GM18520 (cell line): ENCODE measurements around the gene FRAS1.
"Not testable (repeated sequence)": the region's sequence is repeated elsewhere in the genome, so short reads cannot be mapped to it uniquely, and the experiment has no call there.

ENCODE experiments used
- ATAC-seq: cut with Tn5 transposase; IDR thresholded peaks from one replicate; pipeline ENCODE4 v1.9.1; 2021; ENCODE audit not compliant: unreplicated experiment

The FRAS1 gene

DNA sequence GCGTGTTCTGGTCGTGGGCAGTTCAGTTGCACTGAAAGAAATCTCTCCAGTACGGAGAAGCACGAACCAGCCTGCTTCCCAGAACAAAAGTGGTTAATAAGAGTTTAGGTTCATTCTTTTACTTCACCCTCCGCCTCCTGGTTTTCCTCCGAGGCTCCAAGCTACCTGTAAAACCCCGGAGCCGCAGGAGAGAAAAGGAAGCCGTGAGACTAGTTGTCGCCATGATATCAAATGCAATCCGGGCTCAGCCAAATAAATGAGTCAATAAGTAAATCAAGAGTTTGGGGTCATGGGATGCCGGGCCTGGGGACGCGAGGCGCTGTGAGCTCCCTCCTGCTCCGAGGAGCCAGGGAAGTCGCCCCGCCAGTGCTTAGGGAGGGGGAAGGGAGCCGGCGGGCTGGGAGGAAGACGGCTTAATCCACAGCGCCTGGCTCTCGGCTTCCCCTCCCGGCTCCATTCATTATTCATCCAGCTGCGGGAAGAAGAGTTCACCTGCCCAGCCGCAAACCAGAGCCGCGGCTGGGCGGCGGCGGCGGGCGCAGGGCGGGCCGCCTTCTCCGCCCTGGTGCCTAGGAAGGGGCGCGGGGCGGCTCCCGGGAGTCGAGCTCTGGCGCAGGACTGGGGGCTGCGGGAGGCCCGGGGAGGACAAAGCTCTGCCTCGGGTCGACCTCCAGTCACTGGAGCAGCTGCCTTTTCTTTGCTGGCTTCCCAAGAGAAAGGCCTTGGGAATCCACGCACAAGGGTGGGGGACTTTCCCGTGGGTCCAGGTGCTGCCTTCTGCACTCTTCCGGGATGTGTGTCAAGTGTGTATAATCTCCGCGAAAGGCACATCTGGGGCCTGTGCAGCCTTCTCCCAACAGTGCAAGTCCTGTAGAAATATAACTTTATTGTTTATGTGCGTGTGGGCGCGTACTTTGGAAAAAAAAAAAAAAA is 1.7 kb downstream of the FRAS1 start:
- ATAC-seq, result no peak

DNA sequence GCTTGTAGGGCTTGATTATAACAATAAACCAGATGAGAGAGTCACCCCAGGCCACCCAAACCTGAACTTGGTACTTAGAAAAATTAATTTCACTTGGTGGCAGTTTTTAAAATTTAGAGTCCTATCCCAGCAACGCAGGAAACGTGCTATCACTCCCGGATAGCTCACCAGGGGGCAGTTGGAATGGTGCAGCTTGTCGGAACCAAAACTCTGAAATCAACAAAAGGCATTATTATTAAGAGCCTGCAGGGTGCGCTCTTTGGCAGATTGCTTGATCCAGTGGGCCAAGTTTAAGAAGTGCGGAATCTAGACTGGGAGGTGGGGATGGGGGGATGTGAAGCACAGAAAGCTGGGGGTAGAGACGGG is 2.4 kb downstream of the FRAS1 start:
- no peak for ATAC-seq

DNA sequence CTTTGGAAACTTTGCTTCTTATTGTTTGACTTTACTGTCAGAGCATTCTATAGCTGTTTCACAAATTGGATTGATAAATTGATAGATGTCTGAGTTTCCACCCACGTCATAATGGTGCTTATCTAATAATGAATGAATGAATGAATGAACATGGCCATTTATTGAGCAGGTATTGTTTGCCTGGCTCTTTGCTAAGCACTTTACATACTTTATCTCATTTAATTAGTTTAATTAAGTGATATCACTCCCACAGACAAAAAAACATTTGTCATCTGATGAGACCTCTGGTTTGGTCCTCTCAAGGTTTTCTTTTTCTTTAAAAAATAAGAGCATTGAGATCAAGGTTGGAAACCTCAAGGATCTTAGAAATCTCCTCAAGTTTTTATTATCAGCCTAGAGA is 2.8 kb downstream of the FRAS1 start:
- ATAC-seq, result no peak

DNA sequence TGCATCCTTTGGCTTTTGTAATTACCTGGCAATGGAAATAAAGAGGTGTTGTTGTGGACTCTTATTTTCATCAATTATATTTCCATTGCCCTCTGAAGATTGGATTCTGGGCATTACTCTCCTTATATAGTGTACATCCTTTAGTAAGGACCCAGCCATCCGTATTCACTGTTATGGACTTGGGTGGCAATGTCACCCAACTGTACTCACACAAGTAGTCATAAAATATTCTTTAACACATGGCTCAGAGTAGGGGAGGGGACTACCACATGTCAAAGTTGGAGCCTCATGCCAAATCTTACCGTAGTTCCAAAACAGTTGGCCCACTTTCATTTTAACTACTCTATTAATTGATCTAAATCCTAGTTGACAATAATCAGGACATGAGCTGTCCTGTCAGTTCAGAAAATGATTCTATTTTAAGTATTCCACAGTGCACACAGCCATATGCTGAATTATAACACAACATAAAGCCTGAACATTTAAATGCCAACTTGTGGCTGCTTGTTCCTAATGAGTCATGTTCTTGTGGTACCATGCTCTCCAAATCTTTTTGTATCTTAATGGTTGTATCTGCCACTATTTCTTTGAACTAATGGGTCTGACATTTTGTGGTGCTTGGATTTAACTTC is 4.9 kb downstream of the FRAS1 start:
- ATAC-seq, result no peak

DNA sequence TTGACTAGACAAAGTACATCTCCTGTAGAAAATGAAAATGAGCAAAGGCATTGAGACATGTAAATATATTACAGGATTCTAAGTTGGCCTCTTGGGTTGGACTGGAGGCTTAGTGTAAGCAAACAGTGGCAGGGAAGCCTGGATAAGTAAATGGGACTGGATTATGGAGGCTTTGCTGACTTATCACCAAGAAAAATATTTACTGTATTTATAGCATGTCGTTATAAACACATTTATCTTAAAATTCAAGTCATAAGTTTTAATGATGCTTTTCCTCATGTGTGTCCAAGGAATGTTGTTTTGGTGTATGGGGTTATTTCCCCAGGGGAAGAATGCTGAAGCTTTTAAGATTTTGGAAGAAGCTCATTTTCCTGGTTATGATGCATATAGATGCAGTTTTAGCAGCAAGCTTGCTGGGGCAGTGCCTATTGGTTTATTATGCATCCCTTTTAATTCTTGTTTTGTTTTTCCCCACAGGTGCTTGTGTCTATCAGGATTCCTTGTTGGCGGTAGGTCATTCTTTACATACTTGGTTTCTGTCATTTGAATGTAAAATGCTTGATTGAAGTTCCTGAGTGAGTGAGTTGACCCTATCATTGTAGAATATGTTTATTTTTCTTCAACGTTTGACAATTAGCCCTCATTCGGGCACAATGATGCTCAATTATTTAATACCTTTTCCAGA is 8.5 kb downstream of the FRAS1 start:
- no peak for ATAC-seq

DNA sequence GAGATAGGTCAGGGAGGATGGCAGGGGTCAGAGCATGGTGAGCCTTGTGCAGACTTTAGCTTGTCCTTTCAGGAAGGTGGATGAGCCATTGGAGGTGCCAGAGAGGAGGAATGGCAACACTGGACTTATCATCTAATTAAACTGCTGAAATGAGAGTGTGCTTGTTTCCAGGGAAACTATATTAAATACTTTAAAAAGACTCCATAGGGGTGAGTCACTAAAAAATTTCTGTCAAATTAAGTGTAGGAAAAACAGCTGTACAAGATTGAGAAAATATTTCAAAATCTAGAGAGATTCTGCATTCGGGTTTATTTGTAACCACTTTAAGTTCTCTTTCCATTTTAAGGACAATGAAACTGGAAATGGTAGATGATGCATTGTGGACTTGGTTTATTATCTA is 11.4 kb downstream of the FRAS1 start:
- ATAC-seq, result no peak

DNA sequence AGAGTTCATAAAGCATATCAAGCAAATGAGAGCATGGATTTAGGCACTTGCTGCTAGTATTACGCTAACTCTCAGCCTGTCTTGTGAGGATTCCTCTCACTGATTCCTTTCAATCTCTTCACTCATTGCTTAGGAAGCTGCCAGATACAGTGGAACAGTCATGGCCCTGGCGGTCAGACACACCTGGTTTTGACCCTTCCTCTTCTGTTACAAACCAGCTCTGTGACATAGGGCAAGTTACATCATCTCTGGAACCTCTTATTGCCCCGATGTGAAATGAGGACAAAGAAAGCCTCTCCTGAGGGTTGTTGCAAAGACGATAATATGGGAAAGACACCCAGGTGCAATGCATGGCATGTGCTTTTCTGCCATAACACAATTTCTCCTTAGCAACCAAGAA is 12.2 kb downstream of the FRAS1 start:
- ATAC-seq, result no peak

DNA sequence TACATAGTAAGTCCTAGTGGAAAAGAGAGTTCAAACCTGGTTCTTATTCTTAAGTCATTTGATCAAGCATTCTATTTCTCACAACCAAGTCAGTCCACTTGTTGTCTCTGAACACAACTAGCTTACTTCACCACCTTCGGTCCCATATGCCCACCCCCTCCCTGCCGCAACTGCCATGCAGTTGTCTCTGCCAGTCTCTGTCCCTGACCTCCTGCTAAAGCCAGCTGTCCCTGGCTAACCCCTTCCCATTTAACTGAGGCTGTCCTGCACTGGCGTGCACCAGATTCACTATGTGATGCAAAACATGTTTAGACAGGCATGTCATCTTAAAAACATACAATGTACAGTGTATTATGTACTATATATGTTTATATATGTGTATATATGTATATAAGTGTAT is 12.7 kb downstream of the FRAS1 start:
- no peak for ATAC-seq

DNA sequence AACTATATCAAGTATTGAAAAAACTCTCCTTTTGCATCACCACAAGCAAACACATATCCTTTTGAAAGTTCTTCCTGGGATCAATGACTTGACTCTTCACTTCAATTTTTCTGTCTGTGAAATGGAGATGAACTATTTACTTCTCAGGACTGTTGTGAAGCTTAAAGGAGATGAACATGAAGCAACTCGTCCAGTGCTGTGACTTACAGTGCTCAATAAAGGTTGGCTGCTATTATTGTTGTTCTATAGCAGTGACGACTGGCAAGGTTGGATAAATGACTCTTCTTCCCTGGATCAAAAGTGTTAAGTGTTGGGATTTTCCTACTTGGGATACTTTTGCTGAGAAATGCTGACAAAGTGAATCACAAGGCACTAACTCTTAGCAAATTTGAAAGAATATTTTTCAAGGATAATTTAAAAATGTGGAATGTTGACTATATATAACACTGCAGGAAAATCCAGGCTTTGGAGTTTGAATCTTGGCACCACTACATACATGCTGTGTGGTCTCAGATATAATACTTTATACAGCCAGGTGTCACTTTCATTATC is 13.7 kb downstream of the FRAS1 start:
- no peak for ATAC-seq

DNA sequence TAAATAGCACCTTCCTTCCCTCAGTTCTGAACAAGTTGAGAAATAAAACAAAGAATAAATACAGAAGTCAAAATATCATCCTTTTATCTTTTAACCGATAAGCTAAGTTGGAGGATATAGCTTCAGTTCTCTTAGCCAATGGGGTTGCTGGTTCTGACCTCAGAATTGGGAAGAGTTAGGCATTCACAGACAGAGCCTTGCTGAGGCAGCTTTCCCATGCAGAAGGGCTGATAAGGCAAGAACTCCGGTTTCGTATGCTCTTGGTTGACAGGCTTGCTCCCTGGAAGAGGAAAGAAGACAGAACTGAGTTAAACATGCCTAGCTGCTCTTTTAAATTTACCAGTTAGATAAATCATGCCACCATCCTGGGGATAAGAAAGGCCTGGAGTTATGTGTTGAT is 17.6 kb downstream of the FRAS1 start:
- ATAC-seq, result no peak

DNA sequence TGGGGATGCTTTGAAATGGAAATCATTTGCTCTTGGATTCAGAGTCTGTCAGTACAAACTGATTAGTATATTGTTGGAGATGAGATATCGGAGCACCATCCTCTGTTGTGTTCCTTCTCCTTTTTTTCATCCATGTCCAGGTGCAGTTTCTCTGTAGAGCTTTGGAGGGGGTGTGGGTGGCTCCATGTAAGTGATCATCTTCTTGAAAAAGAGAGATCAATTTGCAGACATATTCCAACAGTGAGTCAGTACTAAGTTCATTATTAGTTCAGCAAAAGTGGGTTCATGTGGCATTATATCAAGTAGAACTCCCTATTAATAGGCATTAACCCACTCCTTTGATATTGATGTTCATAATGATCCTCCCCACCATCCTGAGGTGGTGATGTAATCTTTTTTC is 18.9 kb downstream of the FRAS1 start:
- no peak for ATAC-seq

DNA sequence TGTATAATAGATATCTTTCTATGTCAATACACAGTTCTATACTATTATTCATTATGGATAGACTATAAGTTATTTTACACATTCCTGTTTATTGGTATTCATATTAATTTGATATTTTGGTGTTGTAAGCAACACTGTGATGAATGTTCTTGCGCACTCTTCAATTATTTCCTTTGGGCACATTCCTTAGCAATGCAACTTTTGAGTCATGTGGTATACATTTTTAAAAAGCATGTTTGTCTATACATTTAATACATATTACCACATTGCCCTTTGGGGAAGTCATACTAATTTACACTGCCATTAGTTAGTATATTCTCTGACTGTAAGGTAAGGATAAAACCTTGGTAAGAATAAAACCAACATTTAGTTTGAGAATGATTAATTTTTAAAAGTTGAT is 21.0 kb downstream of the FRAS1 start:
- no peak for ATAC-seq

DNA sequence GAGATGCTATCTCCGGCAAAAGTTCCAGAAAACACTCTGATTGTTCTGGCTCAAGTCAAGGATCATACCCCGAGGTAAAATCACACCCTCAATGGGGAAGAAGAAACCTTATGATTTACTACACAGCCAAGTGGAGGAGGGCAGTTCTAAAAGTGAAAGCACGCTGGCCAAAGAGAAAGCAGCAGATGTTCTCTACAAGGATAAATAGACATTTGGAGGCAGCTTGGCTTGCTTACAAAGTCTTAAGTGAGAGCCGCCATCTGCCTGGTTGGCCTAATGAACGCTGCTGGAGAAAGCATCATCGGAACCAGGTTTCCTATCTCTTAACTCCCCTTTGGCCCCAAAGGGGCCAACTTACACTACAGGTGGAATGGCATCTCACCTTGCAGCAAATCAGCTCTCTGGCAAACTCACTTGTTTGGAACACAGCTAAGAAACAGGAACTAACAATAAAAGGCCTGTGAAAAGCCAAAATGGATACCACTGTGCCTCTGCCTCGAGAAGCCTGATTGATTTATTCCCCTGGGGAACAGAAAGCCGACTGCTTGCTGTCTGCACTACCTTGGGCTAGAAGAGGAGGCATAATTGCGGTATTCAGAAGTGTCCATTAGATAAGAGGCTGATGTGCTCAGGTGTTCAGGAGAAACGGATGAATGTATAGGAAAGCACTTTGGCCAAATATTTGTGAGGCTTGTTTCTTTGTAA is 22.8 kb downstream of the FRAS1 start:
- ATAC-seq, result no peak

DNA sequence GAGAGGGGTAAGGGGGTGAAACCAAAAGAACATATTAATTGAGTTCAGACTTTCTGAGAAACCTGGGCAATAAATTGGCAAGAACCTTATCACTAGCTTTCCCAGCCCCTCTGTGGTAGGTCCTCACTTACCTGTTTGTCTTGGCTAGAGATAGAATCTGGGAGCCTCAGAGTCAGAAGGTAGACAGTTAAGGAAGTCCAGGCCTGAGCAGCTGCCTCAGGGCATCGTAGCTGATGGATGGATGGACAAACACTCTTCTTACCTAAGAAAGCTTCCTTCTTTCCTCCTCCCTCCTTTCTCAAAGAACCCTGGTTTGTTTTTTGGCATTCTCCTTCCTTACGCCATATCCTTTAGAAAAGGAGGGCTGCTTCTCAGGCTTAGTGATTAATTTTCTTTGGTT is 24.4 kb downstream of the FRAS1 start:
- no peak for ATAC-seq

DNA sequence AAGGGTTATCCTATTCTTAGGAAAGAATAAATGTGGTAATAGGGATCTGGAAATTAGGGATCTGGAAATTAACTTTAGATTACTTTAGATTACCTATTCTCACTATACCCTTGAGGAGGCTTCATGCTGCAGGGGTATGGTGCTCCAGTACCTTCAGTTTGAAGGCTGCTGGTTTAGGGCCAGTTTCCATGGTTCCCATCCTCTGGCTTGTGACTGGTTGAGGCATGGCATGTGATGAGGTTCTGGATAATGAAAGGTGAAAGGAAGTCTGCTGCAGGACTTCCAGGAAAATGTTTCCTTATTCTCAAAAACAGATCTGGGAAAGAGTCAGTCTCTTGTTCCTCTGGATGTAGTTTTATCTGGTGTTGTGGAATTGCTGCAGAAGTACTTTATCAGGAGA is 25.9 kb downstream of the FRAS1 start:
- ATAC-seq, result no peak

DNA sequence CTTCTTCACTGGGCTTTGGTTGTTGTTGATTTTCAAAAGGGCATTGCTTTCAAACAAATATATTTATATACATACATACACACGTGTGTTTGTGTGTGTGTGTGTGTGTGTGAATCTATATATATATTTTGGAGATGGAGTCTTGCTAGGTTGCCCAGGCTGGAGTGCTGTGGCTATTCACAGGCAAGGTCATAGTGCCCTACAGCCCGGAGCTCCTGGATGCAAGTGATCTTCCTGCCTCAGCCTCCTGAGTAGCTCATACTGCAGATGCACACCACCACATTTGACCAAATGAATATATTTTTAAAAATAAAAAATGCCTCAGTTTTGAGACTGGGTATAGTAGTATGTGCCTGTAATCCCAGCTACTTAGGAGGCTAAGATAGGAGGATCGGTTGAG is 34.4 kb downstream of the FRAS1 start:
- no peak for ATAC-seq

DNA sequence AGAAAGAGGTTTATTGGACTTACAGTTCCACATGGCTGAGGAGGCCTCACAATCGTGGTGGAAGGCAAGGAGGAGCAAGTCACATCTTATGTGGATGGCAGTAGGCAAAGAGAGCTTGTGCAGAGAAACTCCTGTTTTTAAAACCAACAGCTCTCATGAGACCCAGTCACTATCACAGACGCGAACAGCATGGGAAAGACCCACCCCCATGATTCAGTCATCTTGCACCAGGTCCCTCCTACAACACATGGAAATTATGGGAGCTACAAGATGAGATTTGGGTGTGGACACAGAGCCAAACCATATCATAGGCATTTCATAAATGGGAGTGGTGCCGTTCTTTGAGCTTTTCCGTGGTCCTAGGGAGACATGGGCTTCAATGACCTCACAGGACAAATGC is 35.2 kb downstream of the FRAS1 start:
- ATAC-seq, result not testable (repeated sequence)

DNA sequence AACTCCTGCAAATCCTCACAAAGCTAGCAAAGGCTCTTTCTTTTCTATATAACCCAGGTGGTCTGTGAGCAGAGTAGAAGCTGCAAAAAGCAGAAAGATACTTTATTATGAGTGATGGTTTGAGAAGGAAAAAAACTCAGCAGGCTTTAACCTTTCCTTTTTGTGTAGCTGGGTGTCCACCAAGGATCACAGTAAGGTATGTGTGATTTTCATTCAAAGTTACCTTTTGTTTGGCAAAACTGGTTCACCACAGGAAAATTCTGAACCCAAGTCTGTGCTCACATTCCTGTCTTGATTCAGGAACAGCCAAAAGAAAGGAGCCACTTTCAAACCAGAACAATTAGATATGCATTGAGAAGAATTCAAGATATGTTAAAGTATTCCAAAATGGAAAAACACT is 35.7 kb downstream of the FRAS1 start:
- no peak for ATAC-seq

DNA sequence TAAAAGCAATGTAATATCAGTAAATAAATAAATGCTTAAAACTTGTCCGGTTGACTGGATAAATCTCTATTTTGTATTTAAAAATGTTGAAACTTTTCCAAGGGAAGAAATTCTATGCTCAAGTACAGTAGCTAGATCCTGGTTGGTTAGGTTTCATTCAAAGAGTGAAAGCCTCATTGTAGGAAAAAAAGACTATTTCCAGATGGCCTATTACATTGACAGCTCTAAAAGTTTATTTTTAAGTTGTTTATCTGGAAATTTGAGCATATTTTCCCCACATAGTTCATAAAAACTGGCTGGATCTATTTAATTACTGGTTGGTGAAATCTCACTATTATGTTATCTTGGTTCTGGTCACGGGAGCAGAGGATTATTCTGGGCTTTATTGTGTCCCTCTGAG is 38.0 kb downstream of the FRAS1 start:
- no peak for ATAC-seq

DNA sequence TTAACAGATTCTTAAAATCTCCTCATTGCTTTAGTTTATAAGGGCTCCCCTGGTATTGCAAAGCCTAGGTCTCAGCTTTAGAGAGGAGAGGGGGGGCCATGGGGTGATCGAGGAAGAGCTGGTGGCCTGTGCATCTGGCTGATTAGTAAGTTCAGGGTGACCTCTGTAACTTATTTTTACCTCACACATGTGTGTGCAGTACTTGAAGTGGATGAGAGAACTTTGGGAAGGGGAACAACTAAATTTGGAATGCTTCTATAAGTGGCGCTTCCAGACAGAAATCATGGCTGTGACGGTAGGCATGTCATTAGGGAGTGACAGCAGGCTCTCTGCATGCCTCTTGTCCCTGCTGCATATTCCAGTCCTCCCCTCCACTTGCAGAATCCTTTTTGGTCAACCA is 41.9 kb downstream of the FRAS1 start:
- no peak for ATAC-seq

DNA sequence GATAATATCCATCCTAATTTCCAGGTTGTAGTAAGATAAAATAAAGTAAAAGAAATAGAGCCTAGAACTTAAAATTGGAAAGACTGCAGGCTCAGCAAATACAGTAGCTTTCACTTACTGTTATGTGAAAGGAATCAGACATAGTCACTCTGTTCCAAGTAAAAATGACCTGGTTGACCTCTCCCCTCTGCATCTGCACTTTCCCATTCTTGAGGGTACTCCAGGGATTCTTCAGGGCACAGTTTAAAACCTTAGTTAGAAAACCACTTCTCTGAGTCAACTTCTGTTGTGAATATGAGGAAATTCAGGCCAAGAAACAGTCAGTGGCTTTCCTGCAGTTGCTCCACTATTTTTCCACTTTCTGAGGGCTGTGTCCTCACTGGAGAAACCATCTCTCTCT is 42.9 kb downstream of the FRAS1 start:
- no peak for ATAC-seq
